Urinary bladder (tissue), 4 donors: ENCODE measurements around the gene BCL2L2. TPM values are rescaled to one million over a fixed set of nuclear protein-coding genes. Genes with fewer than 3 reads are reported as not detected.
"Not testable (repeated sequence)": the region's sequence is repeated elsewhere in the genome, so short reads cannot be mapped to it uniquely, and the experiment has no call there.

Experiments used
- DNase-seq: peaks from one replicate; pipeline ENCODE4 v3.0.0-alpha.2; 2015; ENCODE audit errors: extremely low spot score
- H3K27ac ChIP-seq: one replicate; pipeline ENCODE4 v1.5.1; 2013; ENCODE audit warnings: low read depth, mild to moderate bottlenecking, moderate library complexity
- H3K36me3 ChIP-seq: one replicate; pipeline ENCODE4 v1.6.1; 2013; ENCODE audit warnings: mild to moderate bottlenecking, moderate library complexity; ENCODE audit not compliant: insufficient read depth
- H3K4me1 ChIP-seq: one replicate; pipeline ENCODE4 v1.6.1; 2013; ENCODE audit warnings: mild to moderate bottlenecking, moderate library complexity; ENCODE audit not compliant: insufficient read depth
- H3K4me3 ChIP-seq: one replicate; pipeline ENCODE4 v1.5.1; 2013; ENCODE audit warnings: low read depth, low read length
- WGBS: extraction: QIAGEN DNeasy Blood & Tissue Kit; methylation state at CpG from one replicate; pipeline ENCODE4 v1.1.7; 2013; 5-methylcytosine and 5-hydroxymethylcytosine counted together
- polyA plus RNA-seq: library from polyadenylated mRNA; stranded (reverse); fragments of 200-250 nt; gene quantifications from one replicate; pipeline ENCODE4 v1.2.3, GENCODE V29; 2013
- total RNA-seq: library from RNA; depleted of rRNA; stranded (reverse); fragments of >200 nt; gene quantifications from one replicate; pipeline ENCODE4 v1.2.3, GENCODE V29; 2014
- donor health status: healthy with polysubstance abuse.
- donor health status: healthy.

BCL2L2 gene
- total and polyA plus RNA-seq, 2 donors: 19.2 to 118 TPM

GRCh38 chr14:23324455-23324846, 17.8 kb downstream of the BCL2L2 start:
- Histone ChIP-seq H3K4me1 (no peaks in the 10 kb centered on the region), H3K27ac (no peak overlapping the region), H3K36me3 (peaks cover 9% of the 10 kb centered on the region), H3K4me3 (no peak overlapping the region)
- DNase-seq: no peak
- 72% methylated on average over 2 of the region's 2 CpGs for WGBS

- H3K4me3 ChIP-seq: no peak overlapping the region
- 82% methylated on average over 7 of the region's 7 CpGs for WGBS
- H3K4me1 ChIP-seq: no peaks in the 10 kb centered on the region
- peaks cover 9% of the 10 kb centered on the region for H3K36me3 ChIP-seq
- DNase-seq: no peak
- H3K27ac ChIP-seq: no peak overlapping the region
Measured at GRCh38 chr14:23324993-23325392, 18.4 kb downstream of the BCL2L2 start.

GRCh38 chr14:23325746-23326145, 19.1 kb downstream of the BCL2L2 start:
- not testable (repeated sequence) for H3K27ac ChIP-seq, H3K36me3 ChIP-seq, H3K4me1 ChIP-seq, H3K4me3 ChIP-seq, DNase-seq
- 92% methylated on average over 5 of the region's 5 CpGs for WGBS

GRCh38 chr14:23326491-23327332, 20.1 kb downstream of the BCL2L2 start:
- 80% methylated on average over 13 of the region's 13 CpGs for WGBS
- no peak overlapping the region for H3K27ac ChIP-seq
- DNase-seq: no peak
- H3K36me3 ChIP-seq: peaks cover 9% of the 10 kb centered on the region
- H3K4me3 ChIP-seq: no peak overlapping the region
- no peaks in the 10 kb centered on the region for H3K4me1 ChIP-seq

GRCh38 chr14:23327947-23328744, 21.5 kb downstream of the BCL2L2 start:
- no peak overlapping the region for H3K4me3 ChIP-seq
- H3K4me1 ChIP-seq: no peaks in the 10 kb centered on the region
- no peak overlapping the region for H3K27ac ChIP-seq
- peaks cover 9% of the 10 kb centered on the region for H3K36me3 ChIP-seq
- WGBS: 40% methylated on average over 4 of the region's 4 CpGs
- DNase-seq: peak; percentile 71

GRCh38 chr14:23335623-23336022, 29.0 kb downstream of the BCL2L2 start:
- WGBS: 87% methylated on average over 5 of the region's 5 CpGs
- no peak for DNase-seq
- H3K27ac ChIP-seq: no peak overlapping the region
- H3K4me3 ChIP-seq: no peak overlapping the region
- no peaks in the 10 kb centered on the region for H3K36me3 ChIP-seq
- H3K4me1 ChIP-seq: no peaks in the 10 kb centered on the region

- Histone ChIP-seq H3K4me1 (no peaks in the 10 kb centered on the region), H3K27ac (no peak overlapping the region), H3K36me3 (no peaks in the 10 kb centered on the region), H3K4me3 (no peak overlapping the region)
- WGBS: 90% methylated on average over 1 of the region's 1 CpG
- DNase-seq: no peak
Measured at GRCh38 chr14:23339506-23340268, 33.1 kb downstream of the BCL2L2 start.

- Histone ChIP-seq H3K4me3 (no peak overlapping the region), H3K4me1 (no peaks in the 10 kb centered on the region), H3K36me3 (no peaks in the 10 kb centered on the region), H3K27ac (no peak overlapping the region)
- 48% methylated on average over 3 of the region's 3 CpGs for WGBS
- no peak for DNase-seq
Measured at GRCh38 chr14:23344481-23344880, 37.8 kb downstream of the BCL2L2 start.

- H3K27ac ChIP-seq: no peak overlapping the region
- H3K36me3 ChIP-seq: no peaks in the 10 kb centered on the region
- no peak for DNase-seq
- 77% methylated on average over 13 of the region's 13 CpGs for WGBS
- no peak overlapping the region for H3K4me3 ChIP-seq
- H3K4me1 ChIP-seq: no peaks in the 10 kb centered on the region
Measured at GRCh38 chr14:23345987-23346692, 39.5 kb downstream of the BCL2L2 start.

- H3K4me3 ChIP-seq: no peak overlapping the region
- no peaks in the 10 kb centered on the region for H3K36me3 ChIP-seq
- H3K4me1 ChIP-seq: peaks cover 2% of the 10 kb centered on the region
- no peak overlapping the region for H3K27ac ChIP-seq
- DNase-seq: no peak
- WGBS: 84% methylated on average over 27 of the region's 27 CpGs
Measured at GRCh38 chr14:23346693-23347405, 40.2 kb downstream of the BCL2L2 start.

- H3K4me1 ChIP-seq: peaks cover 2% of the 10 kb centered on the region
- WGBS: 92% methylated on average over 19 of the region's 19 CpGs
- no peak overlapping the region for H3K4me3 ChIP-seq
- no peak overlapping the region for H3K27ac ChIP-seq
- DNase-seq: no peak
- H3K36me3 ChIP-seq: no peaks in the 10 kb centered on the region
Measured at GRCh38 chr14:23347406-23348296, 41.0 kb downstream of the BCL2L2 start.

- Histone ChIP-seq H3K4me3 (no peak overlapping the region), H3K4me1 (peaks cover 2% of the 10 kb centered on the region), H3K27ac (no peak overlapping the region), H3K36me3 (no peaks in the 10 kb centered on the region)
- 87% methylated on average over 6 of the region's 6 CpGs for WGBS
- DNase-seq: no peak
Measured at GRCh38 chr14:23348297-23348655, 41.6 kb downstream of the BCL2L2 start.
